ENCODE measurements around the gene UQCR10. TPM values are rescaled to one million over a fixed set of nuclear protein-coding genes. Genes with fewer than 3 reads are reported as not detected.

Gene UQCR10
- total RNA-seq: 59.7 and 78.4 TPM in 2 replicates

- DNase-seq (ENCODE audit: extremely low read depth, low read depth, low spot score): peak; percentile 85
These were observed at the start of gene UQCR10 for GRCh38 chr22:29767171-29768051. Gene UQCR10, plus strand, starts transcription at chr22:29767369. Its CDS starts 30 bp downstream, at chr22:29767399.

GRCh38 chr22:29717789-29718188, 49.4 kb upstream of the UQCR10 start:
- no peak for DNase-seq (ENCODE audit: extremely low read depth, low read depth, low spot score)

GRCh38 chr22:29718949-29719898, 47.9 kb upstream of the UQCR10 start:
- no peak for DNase-seq (ENCODE audit: extremely low read depth, low read depth, low spot score)

GRCh38 chr22:29719899-29720645, 47.1 kb upstream of the UQCR10 start, which contains the start of gene CABP7:
Gene CABP7, plus strand, starts transcription at chr22:29720003. Its CDS starts 422 bp downstream, at chr22:29720425.
- no peak for DNase-seq (ENCODE audit: extremely low read depth, low read depth, low spot score)

GRCh38 chr22:29720811-29721323, 46.3 kb upstream of the UQCR10 start:
- no peak for DNase-seq (ENCODE audit: extremely low read depth, low read depth, low spot score)

GRCh38 chr22:29722151-29722550, 45.0 kb upstream of the UQCR10 start:
- DNase-seq (ENCODE audit: extremely low read depth, low read depth, low spot score): no peak

GRCh38 chr22:29722587-29722986, 44.6 kb upstream of the UQCR10 start:
- DNase-seq (ENCODE audit: extremely low read depth, low read depth, low spot score): no peak

- no peak for DNase-seq (ENCODE audit: extremely low read depth, low read depth, low spot score)
These were observed 43.4 kb upstream of the UQCR10 start for GRCh38 chr22:29723766-29724165.

GRCh38 chr22:29724843-29725242, 42.3 kb upstream of the UQCR10 start:
- DNase-seq (ENCODE audit: extremely low read depth, low read depth, low spot score): no peak

- no peak for DNase-seq (ENCODE audit: extremely low read depth, low read depth, low spot score)
These were observed 41.1 kb upstream of the UQCR10 start for GRCh38 chr22:29726106-29726505.

GRCh38 chr22:29726512-29727130, 40.5 kb upstream of the UQCR10 start:
- no peak for DNase-seq (ENCODE audit: extremely low read depth, low read depth, low spot score)

- no peak for DNase-seq (ENCODE audit: extremely low read depth, low read depth, low spot score)
These were observed 40.0 kb upstream of the UQCR10 start for GRCh38 chr22:29727131-29727523.

GRCh38 chr22:29729161-29729560, 38.0 kb upstream of the UQCR10 start:
- no peak for DNase-seq (ENCODE audit: extremely low read depth, low read depth, low spot score)

GRCh38 chr22:29731058-29731850, 35.9 kb upstream of the UQCR10 start:
- DNase-seq (ENCODE audit: extremely low read depth, low read depth, low spot score): no peak

GRCh38 chr22:29732883-29733282, 34.3 kb upstream of the UQCR10 start:
- DNase-seq (ENCODE audit: extremely low read depth, low read depth, low spot score): no peak

GRCh38 chr22:29733362-29734201, 33.6 kb upstream of the UQCR10 start:
- DNase-seq (ENCODE audit: extremely low read depth, low read depth, low spot score): no peak

- DNase-seq (ENCODE audit: extremely low read depth, low read depth, low spot score): no peak
These were observed 32.8 kb upstream of the UQCR10 start for GRCh38 chr22:29734406-29734805.

- DNase-seq (ENCODE audit: extremely low read depth, low read depth, low spot score): no peak
These were observed 32.3 kb upstream of the UQCR10 start for GRCh38 chr22:29734838-29735237.
